ENCODE measurements around the gene CFAP77. TPM values are rescaled to one million over a fixed set of nuclear protein-coding genes. Genes with fewer than 3 reads are reported as not detected.

The CFAP77 gene
- total RNA-seq, 2 experiments from 2014 or later, result not detected

GRCh38 chr9:132541051-132541450 lies 131.0 kb downstream of the CFAP77 start:
- ATAC-seq, result no peak
- DNase-seq, result no peak
- Mint-ChIP-seq H3K36me3 (ENCODE audit: low read depth) (no peaks in the 10 kb centered on the region), H3K27ac (no peak overlapping the region), H3K9me3 (no peaks in the 10 kb centered on the region), H3K27me3 (peaks cover 3% of the 10 kb centered on the region), H3K4me1 (ENCODE audit: low read depth) (no peaks in the 10 kb centered on the region), H3K4me3 (no peak overlapping the region)
- ChIA-PET POLR2A (no interaction called here), CTCF (no interaction called here)
- intact Hi-C loops (cut with micrococcal nuclease), result no loop called here
- TF ChIP-seq CTCF (IDR thresholded peaks at IDR 0.05), result no peak

DNA sequence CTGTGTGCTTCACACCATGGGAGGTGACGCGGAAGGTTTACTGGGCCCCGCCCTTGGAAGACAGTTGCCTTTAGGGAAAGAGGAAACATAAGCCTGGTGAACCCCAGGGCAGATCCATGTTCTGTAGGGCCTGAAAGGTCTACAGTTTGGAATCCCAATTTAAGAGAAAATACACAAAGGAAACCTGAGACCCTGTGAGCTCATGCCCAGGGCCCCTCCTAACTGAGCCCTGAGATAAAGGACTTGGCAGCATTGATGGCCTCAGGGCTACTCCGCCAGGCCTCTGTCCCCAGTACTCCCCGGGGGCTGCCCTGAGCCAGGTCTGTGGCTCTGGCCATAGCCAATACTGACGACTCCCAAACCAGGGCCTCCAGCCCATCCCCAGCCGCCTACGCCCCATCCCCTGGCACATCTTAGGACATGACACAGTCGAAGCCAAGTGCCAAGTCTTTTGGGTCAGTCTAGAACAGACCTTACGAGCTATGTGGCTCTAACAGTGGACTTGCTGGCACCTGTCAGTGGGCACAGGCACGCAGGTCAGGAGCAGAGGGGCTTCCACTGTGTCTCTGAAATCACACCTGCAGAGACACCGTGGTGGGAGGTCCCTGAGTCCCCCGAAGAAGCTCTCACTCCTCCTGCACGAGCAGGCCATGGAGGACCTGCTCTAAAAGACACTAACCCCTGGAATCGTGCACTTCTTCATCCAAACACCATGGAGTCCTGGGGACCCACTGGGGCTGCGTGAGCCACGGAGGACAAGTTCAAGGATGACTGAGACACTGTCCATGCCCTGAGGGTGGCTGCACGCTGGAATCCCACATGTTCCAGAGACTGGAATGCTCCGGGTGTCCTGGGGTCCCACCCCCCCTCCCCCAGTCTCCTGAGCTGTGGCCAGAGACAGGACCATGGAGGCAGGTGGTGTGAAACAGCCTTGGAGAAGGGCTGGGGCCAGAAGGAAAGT lies 132.1 kb downstream of the CFAP77 start:
- no peak for TF ChIP-seq CTCF (IDR thresholded peaks at IDR 0.05)
- no peak for ATAC-seq
- Mint-ChIP-seq H3K4me1 (ENCODE audit: low read depth) (no peaks in the 10 kb centered on the region), H3K36me3 (ENCODE audit: low read depth) (no peaks in the 10 kb centered on the region), H3K4me3 (no peak overlapping the region), H3K9me3 (no peaks in the 10 kb centered on the region), H3K27ac (no peak overlapping the region), H3K27me3 (peaks cover 3% of the 10 kb centered on the region)
- intact Hi-C loops (cut with micrococcal nuclease), result no loop called here
- CTCF ChIA-PET, result no interaction called here
- DNase-seq, result no peak
- POLR2A ChIA-PET, result no interaction called here

DNA sequence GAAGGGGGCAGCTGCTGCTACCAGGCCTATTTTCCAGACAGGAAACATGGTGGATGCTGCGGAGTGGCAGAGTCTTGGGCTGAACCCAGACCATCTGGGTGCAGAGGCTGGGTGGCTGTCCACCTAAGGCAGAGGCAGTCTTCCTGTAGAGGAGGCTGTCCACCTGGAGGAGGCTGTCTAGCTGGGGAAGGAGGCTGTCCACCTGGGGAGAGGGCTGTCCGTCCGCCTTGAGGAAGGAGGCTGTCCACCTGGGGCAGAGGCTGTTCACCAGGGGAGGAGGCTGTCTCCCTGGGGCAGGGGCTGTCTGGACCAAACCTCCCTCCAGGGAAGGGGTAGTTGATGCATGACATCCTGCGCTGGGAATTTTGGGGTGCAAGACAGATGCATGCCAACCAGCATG lies 133.2 kb downstream of the CFAP77 start:
- no peaks in the 10 kb centered on the region for H3K36me3 Mint-ChIP-seq (ENCODE audit: low read depth)
- H3K27ac Mint-ChIP-seq, result no peak overlapping the region
- peaks cover 3% of the 10 kb centered on the region for H3K27me3 Mint-ChIP-seq
- ATAC-seq, result no peak
- intact Hi-C loops (cut with micrococcal nuclease), result no loop called here
- DNase-seq, result no peak
- no peaks in the 10 kb centered on the region for H3K4me1 Mint-ChIP-seq (ENCODE audit: low read depth)
- POLR2A ChIA-PET, result no interaction called here
- CTCF ChIA-PET, result no interaction called here
- no peak overlapping the region for H3K4me3 Mint-ChIP-seq
- TF ChIP-seq CTCF (IDR thresholded peaks at IDR 0.05), result no peak
- H3K9me3 Mint-ChIP-seq, result no peaks in the 10 kb centered on the region

GRCh38 chr9:132543960-132544359 lies 133.9 kb downstream of the CFAP77 start:
- Mint-ChIP-seq H3K9me3 (no peaks in the 10 kb centered on the region), H3K27ac (no peak overlapping the region), H3K36me3 (ENCODE audit: low read depth) (no peaks in the 10 kb centered on the region), H3K27me3 (peaks cover 3% of the 10 kb centered on the region), H3K4me3 (no peak overlapping the region), H3K4me1 (ENCODE audit: low read depth) (no peaks in the 10 kb centered on the region)
- POLR2A ChIA-PET, result no interaction called here
- CTCF ChIA-PET, result no interaction called here
- TF ChIP-seq CTCF (IDR thresholded peaks at IDR 0.05), result no peak
- no peak for DNase-seq
- ATAC-seq, result no peak
- intact Hi-C loops (cut with micrococcal nuclease), result no loop called here

DNA sequence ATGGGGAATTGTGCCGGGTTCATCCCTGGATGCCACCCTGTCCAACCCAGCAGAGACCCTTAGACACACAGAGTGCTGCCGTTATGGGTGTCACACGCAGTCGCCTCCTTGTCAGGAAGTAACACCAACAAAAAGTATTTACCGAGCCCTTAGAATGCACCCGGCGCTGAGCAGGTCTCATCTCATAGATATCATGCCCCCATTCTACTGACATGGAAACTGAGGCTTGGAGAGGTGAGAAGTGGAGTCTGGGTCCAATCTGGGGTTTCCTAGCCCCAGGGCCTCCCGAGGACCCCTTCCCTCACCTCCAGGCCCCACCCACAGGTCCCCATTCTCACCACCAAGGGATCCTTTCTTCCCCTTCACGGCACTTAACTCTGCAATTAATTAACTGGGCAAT lies 135.6 kb downstream of the CFAP77 start:
- Mint-ChIP-seq H3K36me3 (ENCODE audit: low read depth) (no peaks in the 10 kb centered on the region), H3K4me3 (no peak overlapping the region), H3K9me3 (no peaks in the 10 kb centered on the region), H3K27me3 (peaks cover 3% of the 10 kb centered on the region), H3K4me1 (ENCODE audit: low read depth) (no peaks in the 10 kb centered on the region), H3K27ac (no peak overlapping the region)
- no peak for TF ChIP-seq CTCF (IDR thresholded peaks at IDR 0.05)
- POLR2A ChIA-PET, result no interaction called here
- DNase-seq (no peak), ATAC-seq (no peak)
- intact Hi-C loops (cut with micrococcal nuclease), result no loop called here
- CTCF ChIA-PET, result no interaction called here

Data from activated CD8-positive, alpha-beta T cell treated with anti-CD3 and anti-CD28 coated beads for 36 hours (primary cell).